Neural progenitor cell (in vitro differentiated cells): Measurements from ENCODE around the gene ATF6. TPM values are rescaled to one million over a fixed set of nuclear protein-coding genes. Genes with fewer than 3 reads are reported as not detected.

Experiments
- DNase-seq: peaks from one replicate; pipeline ENCODE4 v3.0.0-alpha.2; 2016; ENCODE audit warnings: low spot score
- H2AFZ ChIP-seq: fragments of 200-600 bp; sonication (generic); replicated peaks from 2 replicates; pipeline ENCODE4 v1.6.1; 2016; ENCODE audit warnings: antibody characterized with exemption
- H3F3A ChIP-seq: fragments of 200-600 bp; sonication (generic); 2 replicates; pipeline ENCODE4 v1.6.1; 2016; ENCODE audit warnings: antibody characterized with exemption, low read depth
- H3K27ac ChIP-seq: fragments of 200-600 bp; sonication (generic); 2 replicates; pipeline ENCODE4 v1.5.1; 2016; ENCODE audit warnings: mild to moderate bottlenecking
- H3K27me3 ChIP-seq: fragments of 200-600 bp; sonication (generic); 2 replicates; pipeline ENCODE4 v1.6.1; 2016; ENCODE audit warnings: mild to moderate bottlenecking, moderate library complexity
- H3K36me3 ChIP-seq: fragments of 200-600 bp; sonication (generic); 2 replicates; pipeline ENCODE4 v1.5.1; 2016
- H3K4me1 ChIP-seq: fragments of 200-600 bp; sonication (generic); 2 replicates; pipeline ENCODE4 v1.6.1; 2016; ENCODE audit warnings: mixed run types
- H3K4me2 ChIP-seq: fragments of 200-600 bp; sonication (generic); 2 replicates; pipeline ENCODE4 v1.6.1; 2016
- H3K4me3 ChIP-seq: fragments of 200-600 bp; sonication (generic); 2 replicates; pipeline ENCODE4 v1.5.1; 2016
- H3K79me2 ChIP-seq: fragments of 200-600 bp; sonication (generic); 2 replicates; pipeline ENCODE4 v1.6.1; 2016; ENCODE audit warnings: low read depth
- H3K9ac ChIP-seq: fragments of 200-600 bp; sonication (generic); 2 replicates; pipeline ENCODE4 v1.6.1; 2016
- H3K9me3 ChIP-seq: fragments of 200-600 bp; sonication (generic); 2 replicates; pipeline ENCODE4 v1.5.1; 2016; ENCODE audit warnings: low read depth
- H4K20me1 ChIP-seq: fragments of 200-600 bp; sonication (generic); 2 replicates; pipeline ENCODE4 v1.6.1; 2016; ENCODE audit warnings: low read depth
- H3K27ac Mint-ChIP-seq: 3 replicates; pipeline ENCODE4 v1.8.0; 2021; ENCODE audit warnings: mixed read lengths
- H3K27me3 Mint-ChIP-seq: 2 replicates; pipeline ENCODE4 v1.8.0; 2022; ENCODE audit warnings: low read depth, mild to moderate bottlenecking, inconsistent platforms, moderate library complexity, mixed read lengths; ENCODE audit not compliant: insufficient read depth
- H3K36me3 Mint-ChIP-seq: 3 replicates; pipeline ENCODE4 v1.8.0; 2021; ENCODE audit warnings: mixed read lengths
- H3K4me1 Mint-ChIP-seq: 3 replicates; pipeline ENCODE4 v1.8.0; 2021; ENCODE audit warnings: mixed read lengths
- H3K4me3 Mint-ChIP-seq: 3 replicates; pipeline ENCODE4 v1.8.0; 2021; ENCODE audit warnings: mild to moderate bottlenecking, moderate library complexity, mixed read lengths
- H3K9me3 Mint-ChIP-seq: 3 replicates; pipeline ENCODE4 v1.8.0; 2020; ENCODE audit warnings: mixed read lengths
- CTCF ChIP-seq: fragments of 200-600 bp; sonication (generic); IDR thresholded peaks from 2 replicates; pipeline ENCODE4 v1.5.1; 2017; ENCODE audit warnings: antibody characterized with exemption, mild to moderate bottlenecking
- EZH2 ChIP-seq: fragments of 200-600 bp; sonication (generic); IDR thresholded peaks from 2 replicates; pipeline ENCODE4 v1.6.1; 2017; ENCODE audit warnings: antibody characterized with exemption, mild to moderate bottlenecking, moderate library complexity
- EZH2phosphoT487 ChIP-seq: fragments of 200-600 bp; sonication (generic); IDR thresholded peaks from 2 replicates; pipeline ENCODE4 v1.6.1; 2017; ENCODE audit warnings: antibody characterized with exemption
- total RNA-seq: library from RNA; depleted of rRNA; stranded (reverse); fragments of >200 nt; gene quantifications from 2 replicates; pipeline ENCODE4 v1.2.3, GENCODE V29; 2015; ENCODE audit warnings: low replicate concordance

The ATF6 gene
- total RNA-seq, 1 donor from 2014 or later = 31.7 TPM

DNA sequence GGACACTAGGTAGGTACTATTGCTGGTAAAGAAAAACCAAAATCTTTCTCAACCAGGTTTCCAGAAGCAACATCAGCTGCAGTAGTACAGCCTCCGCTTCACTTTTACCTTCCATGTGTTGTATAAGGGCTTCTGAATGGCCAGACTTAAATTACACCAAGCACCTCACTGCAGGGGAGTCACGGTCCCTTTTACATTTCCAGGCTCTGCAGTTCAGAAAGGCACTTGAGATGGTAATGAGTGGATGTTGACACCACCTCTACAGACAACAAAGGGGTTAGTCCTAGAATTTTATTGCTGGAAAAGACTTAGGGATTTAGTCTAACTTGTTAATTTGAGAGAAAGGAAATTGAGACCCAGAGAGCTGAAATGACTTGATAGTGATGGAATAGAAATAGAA is 28.5 kb upstream of the ATF6 start:
- Mint-ChIP-seq H3K27ac (no peak overlapping the region), H3K4me1 (no peaks in the 10 kb centered on the region)
- TF ChIP-seq CTCF (no peak), EZH2 (no peak), EZH2phosphoT487 (no peak)

GRCh38 chr1:161738627-161739287 is 27.4 kb upstream of the ATF6 start:
- no peaks in the 10 kb centered on the region for H3K27me3 ChIP-seq
- Mint-ChIP-seq H3K9me3 (no peaks in the 10 kb centered on the region), H3K4me1 (peaks cover 4% of the 10 kb centered on the region), H3K27ac (no peak overlapping the region), H3K36me3 (no peaks in the 10 kb centered on the region), H3K4me3 (no peak overlapping the region), H3K27me3 (peaks cover 9% of the 10 kb centered on the region)
- H3K27ac ChIP-seq = no peak overlapping the region
- peaks cover 7% of the 10 kb centered on the region for H3F3A ChIP-seq
- TF ChIP-seq EZH2 (no peak), EZH2phosphoT487 (no peak), CTCF (peak; percentile 66)
- no peaks in the 10 kb centered on the region for H3K9me3 ChIP-seq
- DNase-seq = peak; percentile 74
- no peak overlapping the region for H3K4me2 ChIP-seq
- H4K20me1 ChIP-seq = no peaks in the 10 kb centered on the region
- no peak overlapping the region for H3K9ac ChIP-seq
- H3K36me3 ChIP-seq = no peaks in the 10 kb centered on the region
- no peak overlapping the region for H2AFZ ChIP-seq
- no peaks in the 10 kb centered on the region for H3K79me2 ChIP-seq
- H3K4me1 ChIP-seq = no peaks in the 10 kb centered on the region
- no peak overlapping the region for H3K4me3 ChIP-seq

More for the DNA sequence above, 28.5 kb upstream of the ATF6 start:
- no peaks in the 10 kb centered on the region for H3K79me2 ChIP-seq
- H3K27me3 ChIP-seq = peaks cover 3% of the 10 kb centered on the region
- no peaks in the 10 kb centered on the region for H3K36me3 Mint-ChIP-seq
- H2AFZ ChIP-seq = no peak overlapping the region
- H3K4me3 Mint-ChIP-seq = no peak overlapping the region
- H4K20me1 ChIP-seq = no peaks in the 10 kb centered on the region
- H3K9me3 ChIP-seq = no peaks in the 10 kb centered on the region
- H3K4me3 ChIP-seq = no peak overlapping the region
- H3K4me1 ChIP-seq = no peaks in the 10 kb centered on the region
- no peak overlapping the region for H3K27ac ChIP-seq
- no peak overlapping the region for H3K9ac ChIP-seq
- H3K4me2 ChIP-seq = no peak overlapping the region
- no peak for DNase-seq
- H3F3A ChIP-seq = peaks cover 7% of the 10 kb centered on the region
- peaks cover 9% of the 10 kb centered on the region for H3K27me3 Mint-ChIP-seq
- H3K9me3 Mint-ChIP-seq = no peaks in the 10 kb centered on the region
- no peaks in the 10 kb centered on the region for H3K36me3 ChIP-seq

DNA sequence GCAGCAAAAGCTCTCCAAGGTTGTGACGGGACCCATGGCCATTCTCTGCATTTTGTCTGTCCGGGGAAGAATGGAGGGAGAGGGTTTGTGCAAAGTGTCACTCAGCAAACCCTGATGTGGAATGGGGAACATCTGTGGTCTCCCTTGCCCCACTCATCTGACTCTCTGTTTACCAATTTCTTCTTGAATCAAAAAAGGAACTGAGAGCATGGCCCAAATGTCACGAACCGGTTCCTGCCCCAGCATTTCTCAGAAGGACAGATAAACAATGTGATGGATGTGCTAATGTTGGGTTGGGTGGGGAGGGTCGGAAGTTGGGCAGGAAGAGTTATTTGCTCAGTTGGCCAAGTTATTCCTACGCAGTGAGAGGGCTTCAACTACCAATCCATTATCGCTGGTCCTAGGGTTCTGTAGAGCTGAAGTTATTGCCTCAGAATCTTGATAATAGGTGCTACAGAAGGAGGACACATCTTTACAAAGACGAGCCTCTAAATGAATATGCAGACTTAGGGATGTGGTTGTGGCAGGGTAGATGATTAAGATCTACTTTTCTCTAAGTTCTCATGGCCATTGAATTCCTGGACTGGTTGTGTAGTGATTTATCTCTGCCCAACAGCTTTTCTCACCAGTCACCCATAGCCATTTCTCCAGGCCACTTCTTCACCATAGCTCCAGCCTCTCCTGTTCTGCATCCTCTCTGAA is 26.1 kb upstream of the ATF6 start:
- Histone ChIP-seq H3K9ac (no peak overlapping the region), H3K36me3 (no peaks in the 10 kb centered on the region), H3K27ac (no peak overlapping the region), H2AFZ (no peak overlapping the region), H4K20me1 (no peaks in the 10 kb centered on the region), H3K9me3 (no peaks in the 10 kb centered on the region), H3K4me2 (no peak overlapping the region), H3K79me2 (no peaks in the 10 kb centered on the region), H3F3A (peaks cover 7% of the 10 kb centered on the region), H3K4me3 (no peak overlapping the region), H3K27me3 (peaks cover 1% of the 10 kb centered on the region), H3K4me1 (no peaks in the 10 kb centered on the region)
- Mint-ChIP-seq H3K4me1 (peaks cover 7% of the 10 kb centered on the region), H3K4me3 (no peak overlapping the region), H3K9me3 (no peaks in the 10 kb centered on the region), H3K27ac (no peak overlapping the region), H3K27me3 (peaks cover 12% of the 10 kb centered on the region), H3K36me3 (no peaks in the 10 kb centered on the region)
- no peak for DNase-seq
- TF ChIP-seq EZH2phosphoT487 (no peak), EZH2 (no peak)

DNA sequence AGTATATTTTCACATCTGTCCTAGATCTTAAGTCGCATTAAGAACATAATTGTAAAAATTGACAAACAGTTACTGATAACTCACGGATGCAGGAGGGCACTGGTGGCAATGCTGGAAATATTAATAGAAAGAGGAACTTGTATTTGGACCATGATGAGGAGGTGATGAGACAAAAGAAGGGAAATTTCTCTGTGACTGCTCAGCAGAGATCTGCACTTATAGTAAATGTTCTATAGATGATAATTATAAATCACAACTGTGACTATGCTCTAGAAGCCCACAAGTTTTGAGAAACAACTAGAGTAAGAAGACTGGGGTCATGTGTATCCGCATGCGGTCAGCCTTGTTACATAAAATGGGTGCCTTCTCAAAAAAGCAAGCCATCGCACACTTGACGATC is 25.2 kb upstream of the ATF6 start:
- Histone ChIP-seq H3K27me3 (peaks cover 8% of the 10 kb centered on the region), H2AFZ (no peak overlapping the region), H3K4me3 (no peak overlapping the region), H3K4me1 (no peaks in the 10 kb centered on the region), H3F3A (peaks cover 7% of the 10 kb centered on the region), H3K27ac (no peak overlapping the region), H3K9ac (no peak overlapping the region), H3K9me3 (no peaks in the 10 kb centered on the region), H3K36me3 (no peaks in the 10 kb centered on the region), H4K20me1 (no peaks in the 10 kb centered on the region), H3K4me2 (no peak overlapping the region), H3K79me2 (no peaks in the 10 kb centered on the region)
- Mint-ChIP-seq H3K36me3 (no peaks in the 10 kb centered on the region), H3K27me3 (peaks cover 15% of the 10 kb centered on the region), H3K4me1 (peaks cover 7% of the 10 kb centered on the region), H3K9me3 (no peaks in the 10 kb centered on the region), H3K4me3 (no peak overlapping the region), H3K27ac (no peak overlapping the region)
- DNase-seq = no peak
- TF ChIP-seq CTCF (no peak), EZH2phosphoT487 (no peak), EZH2 (no peak)
